Activated naive CD8-positive, alpha-beta T cell treated with anti-CD3 and anti-CD28 coated beads, Interleukin-2, amount 50 U/mL, for 24 hours (primary cell): ENCODE measurements around the gene KIAA1328.

ENCODE experiments used
- ATAC-seq: fragments of 150-1000 bp; cut with Tn5 transposase; one replicate; pipeline ENCODE4 v1.10.0; 2021
- DNase-seq: peaks from one replicate; pipeline ENCODE4 v3.0.0; 2021
- H3K27ac Mint-ChIP-seq: one replicate; pipeline ENCODE4 v1.8.0; 2021; ENCODE audit warnings: mild to moderate bottlenecking, mixed read lengths
- H3K27me3 Mint-ChIP-seq: one replicate; pipeline ENCODE4 v1.8.0; 2021; ENCODE audit warnings: mixed read lengths
- H3K36me3 Mint-ChIP-seq: one replicate; pipeline ENCODE4 v1.8.0; 2021; ENCODE audit warnings: low read depth, mixed read lengths
- H3K4me1 Mint-ChIP-seq: one replicate; pipeline ENCODE4 v1.8.0; 2021; ENCODE audit warnings: mixed read lengths
- H3K4me3 Mint-ChIP-seq: one replicate; pipeline ENCODE4 v1.8.0; 2021; ENCODE audit warnings: mild to moderate bottlenecking, moderate library complexity, mixed read lengths
- H3K9me3 Mint-ChIP-seq: one replicate; pipeline ENCODE4 v1.8.0; 2021; ENCODE audit warnings: mixed read lengths

The KIAA1328 gene

GRCh38 chr18:37253394-37254235 lies 424.7 kb downstream of the KIAA1328 start:
- peaks cover 8% of the 10 kb centered on the region for H3K4me1 Mint-ChIP-seq
- H3K27me3 Mint-ChIP-seq: peaks cover 52% of the 10 kb centered on the region
- ATAC-seq (no peak), DNase-seq (no peak)
- no peak overlapping the region for H3K27ac Mint-ChIP-seq
- H3K36me3 Mint-ChIP-seq: no peaks in the 10 kb centered on the region
- H3K4me3 Mint-ChIP-seq: no peak overlapping the region
- no peaks in the 10 kb centered on the region for H3K9me3 Mint-ChIP-seq

GRCh38 chr18:37254236-37254754 lies 425.4 kb downstream of the KIAA1328 start:
- H3K9me3 Mint-ChIP-seq: no peaks in the 10 kb centered on the region
- H3K27ac Mint-ChIP-seq: no peak overlapping the region
- ATAC-seq (no peak), DNase-seq (no peak)
- H3K36me3 Mint-ChIP-seq: no peaks in the 10 kb centered on the region
- H3K4me1 Mint-ChIP-seq: peaks cover 8% of the 10 kb centered on the region
- peaks cover 50% of the 10 kb centered on the region for H3K27me3 Mint-ChIP-seq
- H3K4me3 Mint-ChIP-seq: peak overlapping the region; percentile 54

GRCh38 chr18:37254973-37255372 lies 426.0 kb downstream of the KIAA1328 start:
- Mint-ChIP-seq H3K9me3 (no peaks in the 10 kb centered on the region), H3K27me3 (peaks cover 51% of the 10 kb centered on the region), H3K4me1 (peaks cover 8% of the 10 kb centered on the region), H3K4me3 (peak overlapping the region; percentile 54), H3K36me3 (no peaks in the 10 kb centered on the region), H3K27ac (no peak overlapping the region)
- DNase-seq (no peak), ATAC-seq (no peak)

- ATAC-seq (no peak), DNase-seq (no peak)
- Mint-ChIP-seq H3K27ac (no peak overlapping the region), H3K27me3 (peaks cover 26% of the 10 kb centered on the region), H3K4me1 (peaks cover 6% of the 10 kb centered on the region), H3K9me3 (no peaks in the 10 kb centered on the region), H3K36me3 (no peaks in the 10 kb centered on the region), H3K4me3 (no peak overlapping the region)
Observed at GRCh38 chr18:37258131-37258530, 429.2 kb downstream of the KIAA1328 start.

GRCh38 chr18:37258819-37259218 lies 429.9 kb downstream of the KIAA1328 start:
- no peak for DNase-seq
- Mint-ChIP-seq H3K4me3 (no peak overlapping the region), H3K9me3 (no peaks in the 10 kb centered on the region), H3K4me1 (peaks cover 6% of the 10 kb centered on the region), H3K27me3 (peaks cover 26% of the 10 kb centered on the region), H3K36me3 (no peaks in the 10 kb centered on the region), H3K27ac (no peak overlapping the region)
- ATAC-seq: no peak

- no peak overlapping the region for H3K4me3 Mint-ChIP-seq
- peaks cover 22% of the 10 kb centered on the region for H3K27me3 Mint-ChIP-seq
- DNase-seq (no peak), ATAC-seq (no peak)
- peaks cover 3% of the 10 kb centered on the region for H3K4me1 Mint-ChIP-seq
- no peak overlapping the region for H3K27ac Mint-ChIP-seq
- H3K9me3 Mint-ChIP-seq: no peaks in the 10 kb centered on the region
- H3K36me3 Mint-ChIP-seq: no peaks in the 10 kb centered on the region
Observed at GRCh38 chr18:37259711-37260110, 430.8 kb downstream of the KIAA1328 start.

GRCh38 chr18:37260367-37261093 lies 431.6 kb downstream of the KIAA1328 start:
- DNase-seq (no peak), ATAC-seq (no peak)
- H3K4me1 Mint-ChIP-seq: no peaks in the 10 kb centered on the region
- H3K4me3 Mint-ChIP-seq: no peak overlapping the region
- H3K27me3 Mint-ChIP-seq: peaks cover 16% of the 10 kb centered on the region
- peaks cover 4% of the 10 kb centered on the region for H3K9me3 Mint-ChIP-seq
- no peak overlapping the region for H3K27ac Mint-ChIP-seq
- H3K36me3 Mint-ChIP-seq: no peaks in the 10 kb centered on the region

- ATAC-seq (no peak), DNase-seq (no peak)
- Mint-ChIP-seq H3K27ac (no peak overlapping the region), H3K36me3 (no peaks in the 10 kb centered on the region), H3K27me3 (peaks cover 8% of the 10 kb centered on the region), H3K4me3 (no peak overlapping the region), H3K9me3 (peaks cover 4% of the 10 kb centered on the region), H3K4me1 (no peaks in the 10 kb centered on the region)
Observed at GRCh38 chr18:37261246-37261840, 432.4 kb downstream of the KIAA1328 start.

- no peak for ATAC-seq
- DNase-seq: no peak
- H3K27me3 Mint-ChIP-seq: peaks cover 8% of the 10 kb centered on the region
- no peak overlapping the region for H3K4me3 Mint-ChIP-seq
- no peaks in the 10 kb centered on the region for H3K4me1 Mint-ChIP-seq
- peaks cover 4% of the 10 kb centered on the region for H3K9me3 Mint-ChIP-seq
- H3K27ac Mint-ChIP-seq: no peak overlapping the region
- H3K36me3 Mint-ChIP-seq: no peaks in the 10 kb centered on the region
Observed at GRCh38 chr18:37261988-37262387, 433.1 kb downstream of the KIAA1328 start.

GRCh38 chr18:37264956-37265355 lies 436.0 kb downstream of the KIAA1328 start:
- Mint-ChIP-seq H3K27ac (no peak overlapping the region), H3K36me3 (no peaks in the 10 kb centered on the region), H3K4me1 (no peaks in the 10 kb centered on the region), H3K4me3 (no peak overlapping the region), H3K9me3 (peaks cover 4% of the 10 kb centered on the region), H3K27me3 (peaks cover 3% of the 10 kb centered on the region)
- DNase-seq: no peak
- no peak for ATAC-seq

- H3K27me3 Mint-ChIP-seq: peaks cover 3% of the 10 kb centered on the region
- H3K36me3 Mint-ChIP-seq: no peaks in the 10 kb centered on the region
- peaks cover 4% of the 10 kb centered on the region for H3K9me3 Mint-ChIP-seq
- no peaks in the 10 kb centered on the region for H3K4me1 Mint-ChIP-seq
- H3K27ac Mint-ChIP-seq: no peak overlapping the region
- H3K4me3 Mint-ChIP-seq: no peak overlapping the region
- DNase-seq (no peak), ATAC-seq (no peak)
Observed at GRCh38 chr18:37265382-37265781, 436.5 kb downstream of the KIAA1328 start.

- no peak for ATAC-seq
- Mint-ChIP-seq H3K4me3 (no peak overlapping the region), H3K9me3 (peaks cover 4% of the 10 kb centered on the region), H3K36me3 (no peaks in the 10 kb centered on the region), H3K4me1 (no peaks in the 10 kb centered on the region), H3K27me3 (peaks cover 2% of the 10 kb centered on the region), H3K27ac (no peak overlapping the region)
- DNase-seq: no peak
Observed at GRCh38 chr18:37266290-37266689, 437.4 kb downstream of the KIAA1328 start.

- H3K4me1 Mint-ChIP-seq: no peaks in the 10 kb centered on the region
- no peaks in the 10 kb centered on the region for H3K36me3 Mint-ChIP-seq
- no peaks in the 10 kb centered on the region for H3K9me3 Mint-ChIP-seq
- H3K4me3 Mint-ChIP-seq: no peak overlapping the region
- H3K27ac Mint-ChIP-seq: no peak overlapping the region
- no peak for ATAC-seq
- H3K27me3 Mint-ChIP-seq: peaks cover 7% of the 10 kb centered on the region
- peak; percentile 46 for DNase-seq
Observed at GRCh38 chr18:37270038-37270665, 441.2 kb downstream of the KIAA1328 start.

GRCh38 chr18:37270666-37271052 lies 441.7 kb downstream of the KIAA1328 start:
- no peak for DNase-seq
- H3K4me3 Mint-ChIP-seq: no peak overlapping the region
- H3K9me3 Mint-ChIP-seq: no peaks in the 10 kb centered on the region
- peaks cover 2% of the 10 kb centered on the region for H3K36me3 Mint-ChIP-seq
- no peak for ATAC-seq
- no peaks in the 10 kb centered on the region for H3K4me1 Mint-ChIP-seq
- H3K27me3 Mint-ChIP-seq: peaks cover 11% of the 10 kb centered on the region
- no peak overlapping the region for H3K27ac Mint-ChIP-seq
